RCC 7860 (cell line): ENCODE data around the gene RAB12.

Source experiments
- DNase-seq: peaks from one replicate; pipeline ENCODE4 v3.0.0-alpha.2; 2015; ENCODE audit warnings: low spot score
- FAIRE-seq: peaks from 2 replicates; lab custom pipeline; 2012; peaks lifted over from hg19 to GRCh38; lab: Jason Lieb, UNC

RAB12 gene

GRCh38 chr18:8681196-8681595 lies 72.0 kb downstream of the RAB12 start:
- FAIRE-seq (no peak), DNase-seq (no peak)

GRCh38 chr18:8684577-8684976 lies 75.3 kb downstream of the RAB12 start:
- no peak for FAIRE-seq
- DNase-seq: no peak

GRCh38 chr18:8685141-8685913 lies 76.1 kb downstream of the RAB12 start:
- FAIRE-seq (no peak), DNase-seq (no peak)

- DNase-seq (no peak), FAIRE-seq (no peak)
Measured at GRCh38 chr18:8685914-8686216, 76.6 kb downstream of the RAB12 start.

- DNase-seq (no peak), FAIRE-seq (no peak)
Measured at GRCh38 chr18:8686611-8687010, 77.4 kb downstream of the RAB12 start.

GRCh38 chr18:8688216-8688800 lies 79.1 kb downstream of the RAB12 start:
- no peak for FAIRE-seq
- no peak for DNase-seq

GRCh38 chr18:8688816-8689215 lies 79.6 kb downstream of the RAB12 start:
- FAIRE-seq (no peak), DNase-seq (no peak)
